HG02981 (cell line): Measurements from ENCODE around the gene CDK14.
"Not testable (repeated sequence)": the region's sequence is repeated elsewhere in the genome, so short reads cannot be mapped to it uniquely, and the experiment has no call there.

Experiments used
- ATAC-seq: cut with Tn5 transposase; IDR thresholded peaks from one replicate; pipeline ENCODE4 v1.9.1; 2021; ENCODE audit warnings: mild to moderate bottlenecking, moderate library complexity; ENCODE audit not compliant: unreplicated experiment

Gene CDK14

GRCh38 chr7:91135300-91135699 is 539.2 kb downstream of the CDK14 start:
- ATAC-seq, result no peak

- ATAC-seq, result no peak
Observed at GRCh38 chr7:91135703-91136430, 539.7 kb downstream of the CDK14 start.

GRCh38 chr7:91137153-91137787 is 541.1 kb downstream of the CDK14 start:
- peak; percentile 60 for ATAC-seq

- ATAC-seq, result peak; percentile 17
Observed at GRCh38 chr7:91137788-91138368, 541.8 kb downstream of the CDK14 start.

GRCh38 chr7:91140286-91140685 is 544.2 kb downstream of the CDK14 start:
- no peak for ATAC-seq

- no peak for ATAC-seq
Observed at GRCh38 chr7:91140982-91141381, 544.9 kb downstream of the CDK14 start.

GRCh38 chr7:91142743-91143142 is 546.6 kb downstream of the CDK14 start:
- no peak for ATAC-seq

- no peak for ATAC-seq
Observed at GRCh38 chr7:91149341-91150246, 553.5 kb downstream of the CDK14 start.

- ATAC-seq, result no peak
Observed at GRCh38 chr7:91151916-91152315, 555.8 kb downstream of the CDK14 start.

GRCh38 chr7:91156316-91157185 is 560.4 kb downstream of the CDK14 start:
- ATAC-seq, result no peak

GRCh38 chr7:91157579-91158320 is 561.6 kb downstream of the CDK14 start:
- ATAC-seq, result no peak

GRCh38 chr7:91162436-91162835 is 566.3 kb downstream of the CDK14 start:
- no peak for ATAC-seq

- no peak for ATAC-seq
Observed at GRCh38 chr7:91164506-91164905, 568.4 kb downstream of the CDK14 start.

GRCh38 chr7:91165006-91165845 is 569.1 kb downstream of the CDK14 start:
- ATAC-seq, result peak; percentile 91

- ATAC-seq, result peak; percentile 45
Observed at GRCh38 chr7:91165846-91166230, 569.7 kb downstream of the CDK14 start.

GRCh38 chr7:91168871-91169829 is 573.0 kb downstream of the CDK14 start:
- no peak for ATAC-seq

- no peak for ATAC-seq
Observed at GRCh38 chr7:91169830-91170191, 573.7 kb downstream of the CDK14 start.

- ATAC-seq, result not testable (repeated sequence)
Observed at GRCh38 chr7:91173265-91173664, 577.1 kb downstream of the CDK14 start.
